Activated naive CD8-positive, alpha-beta T cell treated with anti-CD3 and anti-CD28 coated beads, Interleukin-2, amount 10 ng/mL, durations not matched to agents 7 days and 5 days (primary cell): ENCODE results near the gene IFITM5. TPM values are rescaled to one million over a fixed set of nuclear protein-coding genes. Genes with fewer than 3 reads are reported as not detected.
"Not testable (repeated sequence)": the region's sequence is repeated elsewhere in the genome, so short reads cannot be mapped to it uniquely, and the experiment has no call there.

Experiments used
- ATAC-seq: fragments of 150-1000 bp; cut with Tn5 transposase; one replicate; pipeline ENCODE4 v1.10.0; 2021; ENCODE audit warnings: low read depth, moderate library complexity
- POLR2A ChIA-PET: fragments of 350-600 bp; sonication (Branson Sonifier 250); formaldehyde crosslinking; loops from one replicate; lab custom pipeline; 2021; ENCODE audit warnings: antibody characterized with exemption; lab: Charles Lee
- DNase-seq: peaks from one replicate; pipeline ENCODE4 v3.0.0; 2021
- H3K27ac Mint-ChIP-seq: one replicate; pipeline ENCODE4 v1.8.0; 2022; ENCODE audit warnings: mild to moderate bottlenecking, mixed read lengths
- H3K27me3 Mint-ChIP-seq: one replicate; pipeline ENCODE4 v1.8.0; 2022; ENCODE audit warnings: mild to moderate bottlenecking, moderate library complexity, mixed read lengths
- H3K36me3 Mint-ChIP-seq: one replicate; pipeline ENCODE4 v1.8.0; 2021; ENCODE audit warnings: mild to moderate bottlenecking, mixed read lengths
- H3K4me1 Mint-ChIP-seq: one replicate; pipeline ENCODE4 v1.8.0; 2021; ENCODE audit warnings: mixed read lengths
- H3K4me3 Mint-ChIP-seq: one replicate; pipeline ENCODE4 v1.8.0; 2022; ENCODE audit warnings: mild to moderate bottlenecking, moderate library complexity, mixed read lengths
- H3K9me3 Mint-ChIP-seq: one replicate; pipeline ENCODE4 v1.8.0; 2021; ENCODE audit warnings: mixed read lengths
- total RNA-seq, 2 experiments: library from RNA; stranded (reverse); gene quantifications; one replicate each; pipeline ENCODE4 v1.2.3, GENCODE V29; 2021

Gene IFITM5
- total RNA-seq, 2 experiments from 2014 or later = not detected

- no peak for DNase-seq
- peaks cover 25% of the 10 kb centered on the region for H3K4me1 Mint-ChIP-seq
- peaks cover 5% of the 10 kb centered on the region for H3K36me3 Mint-ChIP-seq
- no peak overlapping the region for H3K4me3 Mint-ChIP-seq
- no peak for ATAC-seq
- H3K27me3 Mint-ChIP-seq = peaks cover 2% of the 10 kb centered on the region
- no peaks in the 10 kb centered on the region for H3K9me3 Mint-ChIP-seq
- H3K27ac Mint-ChIP-seq = peak overlapping the region; percentile 80
- POLR2A ChIA-PET = interaction anchor here (0.8 to 3.1 kb wide), 4 partner anchors 10 to 63 kb away, joined by 3 to 16 read pairs (median 9); partner anchors contain the start of genes BET1L and RIC8A
These were observed 28.6 kb downstream of the IFITM5 start for GRCh38 chr11:270451-271318.

GRCh38 chr11:269146-269890, 30.0 kb downstream of the IFITM5 start:
- POLR2A ChIA-PET = interaction anchor here (0.8 to 4.7 kb wide), 13 partner anchors 15 to 86 kb away, joined by 3 to 336 read pairs (median 21); partner anchors contain the start of genes BET1L, IFITM2, NLRP6 and PGGHG
- H3K4me1 Mint-ChIP-seq = peaks cover 25% of the 10 kb centered on the region
- H3K27ac Mint-ChIP-seq = peak overlapping the region; percentile 96
- ATAC-seq = peak; percentile 34
- peak overlapping the region; percentile 91 for H3K4me3 Mint-ChIP-seq
- peaks cover 5% of the 10 kb centered on the region for H3K36me3 Mint-ChIP-seq
- DNase-seq = peak; percentile 56
- peaks cover 2% of the 10 kb centered on the region for H3K27me3 Mint-ChIP-seq
- no peaks in the 10 kb centered on the region for H3K9me3 Mint-ChIP-seq

GRCh38 chr11:268716-269145, 30.6 kb downstream of the IFITM5 start:
- POLR2A ChIA-PET = interaction anchor here (0.8 to 4.7 kb wide), 15 partner anchors 15 to 240 kb away, joined by 3 to 336 read pairs (median 15); partner anchors contain the start of genes BET1L, IFITM2, NLRP6 and PGGHG
- Mint-ChIP-seq H3K27ac (peak overlapping the region; percentile 96), H3K4me1 (peaks cover 25% of the 10 kb centered on the region), H3K4me3 (peak overlapping the region; percentile 91)
- H3K27me3 Mint-ChIP-seq, H3K36me3 Mint-ChIP-seq, H3K9me3 Mint-ChIP-seq: not testable (repeated sequence)
- peak; percentile 41 for ATAC-seq
- DNase-seq = peak; percentile 69

GRCh38 chr11:267491-267994, 31.8 kb downstream of the IFITM5 start:
- H3K4me1 Mint-ChIP-seq = peaks cover 25% of the 10 kb centered on the region
- no peaks in the 10 kb centered on the region for H3K27me3 Mint-ChIP-seq
- H3K27ac Mint-ChIP-seq = peak overlapping the region; percentile 96
- peaks cover 5% of the 10 kb centered on the region for H3K36me3 Mint-ChIP-seq
- H3K4me3 Mint-ChIP-seq = peak overlapping the region; percentile 91
- DNase-seq = peak; percentile 75
- peak; percentile 59 for ATAC-seq
- H3K9me3 Mint-ChIP-seq = no peaks in the 10 kb centered on the region
- POLR2A ChIA-PET = interaction anchor here (0.9 to 4.7 kb wide), 17 partner anchors 17 to 241 kb away, joined by 3 to 336 read pairs (median 12); partner anchors contain the start of genes BET1L, IFITM2, NLRP6 and PGGHG

- H3K4me3 Mint-ChIP-seq = peak overlapping the region; percentile 80
- POLR2A ChIA-PET = interaction anchor here (1.3 to 4.7 kb wide), 12 partner anchors 16 to 89 kb away, joined by 3 to 336 read pairs (median 21); partner anchors contain the start of genes BET1L, IFITM2, NLRP6 and PGGHG
- ATAC-seq (no peak), DNase-seq (no peak)
- H3K36me3 Mint-ChIP-seq = peaks cover 1% of the 10 kb centered on the region
- H3K9me3 Mint-ChIP-seq = peaks cover 2% of the 10 kb centered on the region
- peak overlapping the region; percentile 80 for H3K27ac Mint-ChIP-seq
- H3K27me3 Mint-ChIP-seq = no peaks in the 10 kb centered on the region
- peaks cover 25% of the 10 kb centered on the region for H3K4me1 Mint-ChIP-seq
These were observed 32.5 kb downstream of the IFITM5 start for GRCh38 chr11:266676-267439.

GRCh38 chr11:261624-262023, 37.7 kb downstream of the IFITM5 start:
- Mint-ChIP-seq H3K9me3 (peaks cover 2% of the 10 kb centered on the region), H3K27ac (no peak overlapping the region), H3K4me1 (no peaks in the 10 kb centered on the region), H3K4me3 (no peak overlapping the region), H3K27me3 (peaks cover 3% of the 10 kb centered on the region), H3K36me3 (peaks cover 2% of the 10 kb centered on the region)
- DNase-seq (no peak), ATAC-seq (no peak)
- POLR2A ChIA-PET = interaction anchor here (1.0 kb wide), 1 partner anchor 11 kb away, joined by 3 read pairs; no protein-coding TSS in a partner anchor

GRCh38 chr11:259413-259812, 39.9 kb downstream of the IFITM5 start:
- peaks cover 2% of the 10 kb centered on the region for H3K4me1 Mint-ChIP-seq
- H3K36me3 Mint-ChIP-seq = peaks cover 2% of the 10 kb centered on the region
- no peak for ATAC-seq
- DNase-seq = no peak
- H3K27me3 Mint-ChIP-seq = peaks cover 3% of the 10 kb centered on the region
- no peak overlapping the region for H3K27ac Mint-ChIP-seq
- no peak overlapping the region for H3K4me3 Mint-ChIP-seq
- peaks cover 2% of the 10 kb centered on the region for H3K9me3 Mint-ChIP-seq
- POLR2A ChIA-PET = no interaction called here

- peaks cover 2% of the 10 kb centered on the region for H3K9me3 Mint-ChIP-seq
- ATAC-seq = no peak
- H3K4me1 Mint-ChIP-seq = peaks cover 2% of the 10 kb centered on the region
- H3K36me3 Mint-ChIP-seq = peaks cover 4% of the 10 kb centered on the region
- DNase-seq = no peak
- H3K27ac Mint-ChIP-seq = peak overlapping the region; percentile 24
- no peak overlapping the region for H3K4me3 Mint-ChIP-seq
- POLR2A ChIA-PET = interaction anchor here (0.8 kb wide), 1 partner anchor 9 kb away, joined by 3 read pairs; no protein-coding TSS in a partner anchor
- peaks cover 3% of the 10 kb centered on the region for H3K27me3 Mint-ChIP-seq
These were observed 41.4 kb downstream of the IFITM5 start for GRCh38 chr11:257766-258493.

GRCh38 chr11:256952-257737, 42.2 kb downstream of the IFITM5 start:
- H3K27me3 Mint-ChIP-seq = peaks cover 3% of the 10 kb centered on the region
- no peak overlapping the region for H3K27ac Mint-ChIP-seq
- no peak for ATAC-seq
- H3K36me3 Mint-ChIP-seq = peaks cover 5% of the 10 kb centered on the region
- POLR2A ChIA-PET = interaction anchor here (0.8 kb wide), 1 partner anchor 9 kb away, joined by 3 read pairs; no protein-coding TSS in a partner anchor
- no peak for DNase-seq
- H3K4me3 Mint-ChIP-seq = no peak overlapping the region
- peaks cover 2% of the 10 kb centered on the region for H3K4me1 Mint-ChIP-seq
- H3K9me3 Mint-ChIP-seq = peaks cover under 1% of the 10 kb centered on the region

- peaks cover 6% of the 10 kb centered on the region for H3K4me1 Mint-ChIP-seq
- POLR2A ChIA-PET = no interaction called here
- H3K36me3 Mint-ChIP-seq = peaks cover 6% of the 10 kb centered on the region
- ATAC-seq (no peak), DNase-seq (no peak)
- peaks cover 3% of the 10 kb centered on the region for H3K27me3 Mint-ChIP-seq
- no peak overlapping the region for H3K4me3 Mint-ChIP-seq
- no peak overlapping the region for H3K27ac Mint-ChIP-seq
- no peaks in the 10 kb centered on the region for H3K9me3 Mint-ChIP-seq
These were observed 43.5 kb downstream of the IFITM5 start for GRCh38 chr11:255816-256215.

- no peak for ATAC-seq
- H3K4me1 Mint-ChIP-seq = peaks cover 11% of the 10 kb centered on the region
- DNase-seq = no peak
- H3K27me3 Mint-ChIP-seq = no peaks in the 10 kb centered on the region
- peaks cover 6% of the 10 kb centered on the region for H3K36me3 Mint-ChIP-seq
- no peak overlapping the region for H3K27ac Mint-ChIP-seq
- no peak overlapping the region for H3K4me3 Mint-ChIP-seq
- POLR2A ChIA-PET = no interaction called here
- no peaks in the 10 kb centered on the region for H3K9me3 Mint-ChIP-seq
These were observed 44.1 kb downstream of the IFITM5 start for GRCh38 chr11:255176-255575.
